HK-2 (cell line): ENCODE measurements around the gene ZNF597.
"Not testable (repeated sequence)": the region's sequence is repeated elsewhere in the genome, so short reads cannot be mapped to it uniquely, and the experiment has no call there.

Experiments used
- DNase-seq: peaks from one replicate; pipeline ENCODE4 v3.0.0-alpha.2; 2018; ENCODE audit not compliant: unreplicated experiment

ZNF597 gene

DNA sequence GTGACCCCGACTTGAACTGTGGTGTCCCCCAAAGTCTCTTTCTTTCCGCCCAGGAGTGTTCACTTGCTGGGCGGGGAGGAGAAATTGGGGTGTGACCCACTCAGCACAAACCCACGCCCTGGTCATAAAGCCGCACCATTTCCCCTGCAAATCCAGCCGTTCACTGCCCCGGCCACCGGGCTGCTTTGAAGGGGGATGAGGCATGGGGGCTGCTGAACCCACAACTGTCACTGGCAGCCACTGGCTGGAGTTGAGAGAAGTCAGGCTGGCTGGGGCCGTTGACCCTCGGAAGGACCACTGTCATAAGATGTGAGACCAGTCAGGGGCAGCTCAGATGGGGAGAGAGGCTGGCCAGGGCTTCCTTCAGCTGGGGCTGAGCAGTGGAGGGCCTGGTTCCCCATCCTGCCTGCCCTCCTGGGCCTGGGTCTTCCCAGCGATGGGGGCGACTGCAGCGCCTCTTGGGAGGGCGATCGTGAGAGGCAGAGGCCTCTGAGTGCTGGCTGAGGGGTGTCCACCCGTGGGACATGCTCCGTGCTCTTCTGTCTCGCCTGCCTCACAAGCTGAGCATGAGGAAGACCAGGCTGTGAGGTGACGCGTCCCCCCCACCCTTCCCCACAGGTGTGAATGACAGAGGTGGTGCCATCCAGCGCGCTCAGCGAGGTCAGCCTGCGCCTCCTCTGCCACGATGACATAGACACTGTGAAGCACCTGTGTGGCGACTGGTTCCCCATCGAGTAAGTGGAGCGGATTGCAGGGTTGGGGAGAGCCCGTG lies 32.5 kb upstream of the ZNF597 start:
- no peak for DNase-seq

DNA sequence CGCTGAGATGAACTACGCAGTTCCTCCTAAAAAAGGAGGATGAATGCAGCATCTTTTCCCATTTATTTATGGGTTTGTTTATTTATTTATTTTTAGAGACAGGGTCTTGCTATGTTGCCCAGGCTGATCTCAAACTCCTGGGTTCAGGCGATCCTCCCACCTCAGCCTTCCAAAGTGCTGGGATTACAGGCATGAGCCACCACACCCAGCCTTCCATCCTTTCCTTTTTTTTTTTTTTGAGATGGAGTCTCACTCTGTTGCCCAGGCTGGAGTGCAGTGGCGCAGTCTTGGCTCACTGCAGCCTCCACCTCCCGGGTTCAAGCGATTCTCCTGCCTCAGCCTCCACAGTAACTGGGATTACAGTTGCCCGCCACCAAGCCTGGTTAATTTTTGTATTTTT lies 31.6 kb upstream of the ZNF597 start:
- DNase-seq, result not testable (repeated sequence)

DNA sequence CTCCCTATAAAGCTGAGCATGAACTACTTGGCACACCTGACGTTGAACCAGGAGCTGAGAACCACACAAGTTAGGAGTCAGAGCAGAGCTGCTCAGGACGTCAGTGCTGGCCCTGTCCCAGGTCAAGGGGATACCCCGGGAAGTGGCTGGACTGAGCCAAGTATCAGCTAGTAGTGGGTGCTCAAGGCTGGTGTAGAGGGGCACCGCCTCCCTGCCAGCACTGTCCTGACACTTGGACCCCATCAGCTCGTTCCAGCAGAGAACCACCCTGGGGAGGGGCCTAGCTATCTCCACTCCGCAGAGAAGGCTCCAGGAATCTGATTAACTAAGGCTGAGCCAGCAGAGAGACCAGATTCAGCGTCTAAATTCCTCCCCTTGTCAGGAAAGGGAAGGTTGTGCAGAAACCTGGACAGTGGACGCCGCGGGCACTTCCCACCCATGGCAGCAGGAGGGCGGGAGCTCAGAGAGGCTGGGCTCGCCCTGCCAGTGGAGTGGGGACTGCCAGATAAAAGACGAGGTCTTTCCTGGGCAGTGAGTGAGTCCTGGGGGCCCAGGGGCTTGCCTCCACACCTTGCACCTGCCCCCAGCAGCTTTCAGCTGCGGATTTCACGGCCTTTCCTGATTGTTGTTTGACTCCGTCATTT lies 31.0 kb upstream of the ZNF597 start:
- DNase-seq, result no peak

GRCh38 chr16:3473596-3473943 lies 30.3 kb upstream of the ZNF597 start:
- DNase-seq, result not testable (repeated sequence)

- no peak for DNase-seq
These were observed 29.7 kb upstream of the ZNF597 start for GRCh38 chr16:3472878-3473595.

GRCh38 chr16:3471518-3472176 lies 28.3 kb upstream of the ZNF597 start:
- DNase-seq, result no peak

DNA sequence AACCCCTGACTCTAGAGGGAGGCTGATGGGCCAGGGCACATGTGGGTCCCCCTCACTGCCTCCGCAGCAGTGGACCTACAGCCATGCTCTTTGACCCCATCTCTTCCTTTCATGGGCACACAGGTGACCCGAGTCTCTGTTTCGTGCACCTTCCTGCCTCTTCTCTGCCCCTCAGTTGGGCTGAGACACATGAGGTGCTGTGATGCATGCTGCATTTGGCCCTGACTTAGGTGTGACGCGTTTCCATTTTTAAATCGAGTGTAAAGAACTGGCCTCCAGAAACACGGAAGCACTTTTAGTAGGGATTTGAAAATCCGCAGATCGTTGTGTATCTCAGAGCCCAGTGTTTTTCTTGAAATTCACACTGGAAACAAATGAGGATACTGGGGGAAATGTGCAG lies 27.4 kb upstream of the ZNF597 start:
- no peak for DNase-seq

DNA sequence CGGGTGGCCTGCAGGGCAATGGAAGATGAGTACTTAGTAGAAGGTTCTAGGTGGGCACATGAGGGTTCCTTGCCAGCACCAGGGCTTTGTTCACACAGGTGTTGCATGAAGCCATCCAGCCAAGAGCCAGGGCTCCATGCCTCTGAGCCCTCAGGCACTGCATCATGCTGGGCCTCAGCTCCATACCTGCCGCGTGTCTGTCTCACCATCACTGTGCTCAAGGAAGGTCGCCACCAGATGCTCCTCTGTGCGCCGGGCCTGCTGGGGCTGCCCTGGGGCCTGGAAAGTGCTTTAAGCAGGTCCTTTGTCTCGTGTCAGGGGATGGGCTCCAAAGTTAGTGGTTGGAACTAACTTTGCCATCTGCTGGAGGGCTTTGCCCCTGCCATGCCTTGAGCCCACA lies 26.4 kb upstream of the ZNF597 start:
- no peak for DNase-seq

GRCh38 chr16:3468501-3468900 lies 25.2 kb upstream of the ZNF597 start:
- DNase-seq, result no peak

- DNase-seq, result no peak
These were observed 24.6 kb upstream of the ZNF597 start for GRCh38 chr16:3467921-3468320.

- DNase-seq, result no peak
These were observed 23.9 kb upstream of the ZNF597 start for GRCh38 chr16:3467182-3467581.

- DNase-seq, result no peak
These were observed 22.7 kb upstream of the ZNF597 start for GRCh38 chr16:3465911-3466584.

DNA sequence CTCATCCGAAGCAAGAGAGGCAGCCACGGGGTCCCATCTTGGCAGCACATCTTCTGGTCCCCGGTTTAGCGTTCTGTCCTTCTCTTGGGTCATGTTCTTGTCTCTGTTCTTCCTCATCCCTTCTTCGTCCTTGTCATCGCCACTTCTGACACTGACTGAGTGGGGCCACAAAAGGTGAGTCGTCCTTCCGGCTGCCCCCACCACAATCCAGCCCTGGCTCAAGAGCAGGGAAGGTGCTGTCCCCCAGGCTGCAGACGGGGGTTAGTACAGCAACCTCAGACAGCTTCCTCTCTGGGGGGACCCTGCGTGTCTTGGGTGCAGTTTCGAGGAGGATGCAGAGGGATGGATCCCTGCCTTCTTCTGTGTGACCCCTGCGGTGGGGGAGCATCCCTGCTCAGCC lies 22.0 kb upstream of the ZNF597 start:
- DNase-seq, result no peak

GRCh38 chr16:3461151-3461550 lies 17.8 kb upstream of the ZNF597 start:
- DNase-seq, result no peak

GRCh38 chr16:3460585-3460984 lies 17.3 kb upstream of the ZNF597 start:
- DNase-seq, result no peak

- no peak for DNase-seq
These were observed 16.8 kb upstream of the ZNF597 start for GRCh38 chr16:3460121-3460520.

DNA sequence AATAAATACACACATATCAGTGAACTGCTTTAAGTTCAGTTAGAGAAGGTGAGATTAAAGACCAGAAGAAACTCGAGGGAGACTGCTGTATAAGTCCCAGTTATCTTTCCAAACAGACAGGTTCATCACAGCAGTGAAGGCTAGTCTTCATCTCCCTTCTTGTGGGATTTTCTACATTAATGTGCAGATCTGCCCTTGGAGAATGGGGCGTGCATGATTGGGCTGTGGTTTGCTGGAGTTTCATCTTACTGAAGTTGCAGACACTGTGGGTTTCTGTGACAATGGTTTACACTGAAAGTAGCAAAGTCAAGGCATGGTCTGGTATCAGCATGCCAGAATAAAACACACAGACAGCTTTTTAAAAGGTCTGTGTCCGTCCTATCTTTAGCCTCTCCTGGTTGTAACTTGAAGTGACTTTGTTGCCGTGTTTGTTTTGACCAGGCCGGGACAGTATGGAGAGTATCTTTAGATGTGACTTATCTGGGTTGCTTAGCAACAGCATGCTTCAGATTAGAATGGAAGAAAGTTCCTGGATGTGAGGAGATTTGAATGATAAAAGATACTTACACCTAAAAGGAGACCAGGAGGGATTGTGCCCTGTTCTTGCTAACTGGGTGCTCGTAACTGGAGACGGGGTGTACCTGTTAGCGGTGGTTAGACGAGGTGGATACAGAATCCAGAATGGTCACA lies 16.2 kb upstream of the ZNF597 start:
- no peak for DNase-seq

DNA sequence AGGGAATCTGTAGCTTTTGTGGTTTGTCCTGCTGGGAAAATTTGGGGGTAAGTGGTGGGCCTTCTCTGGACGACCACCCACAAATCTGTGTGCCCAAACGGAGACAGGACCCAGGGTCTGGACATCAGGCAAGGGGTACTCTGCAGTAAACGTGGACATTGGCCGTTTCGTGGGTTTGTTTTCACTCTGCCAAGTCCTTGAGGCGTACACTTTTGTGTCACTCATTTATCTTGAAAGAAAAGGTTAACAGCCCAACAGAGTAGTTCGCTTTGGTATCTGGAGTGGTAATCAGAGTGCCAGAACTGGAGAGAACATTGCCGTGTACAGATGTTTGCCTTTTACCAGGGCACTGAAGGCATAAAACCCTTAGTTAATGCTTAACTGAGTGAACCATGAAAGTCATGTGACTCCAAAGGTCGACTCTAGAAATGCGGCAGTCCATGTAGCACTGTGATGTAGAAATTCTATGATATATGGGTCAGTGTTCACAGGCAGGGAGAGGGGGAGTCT lies 15.6 kb upstream of the ZNF597 start:
- peak; percentile 8 for DNase-seq

- DNase-seq, result peak; percentile 31
These were observed 15.1 kb upstream of the ZNF597 start for GRCh38 chr16:3458278-3458851.

- DNase-seq, result peak; percentile 80
These were observed 14.3 kb upstream of the ZNF597 start for GRCh38 chr16:3457434-3458252.
